Hematopoietic multipotent progenitor cell (in vitro differentiated cells): ENCODE data around the gene MYCBPAP. TPM values are rescaled to one million over a fixed set of nuclear protein-coding genes. Genes with fewer than 3 reads are reported as not detected.
"Not testable (repeated sequence)": the region's sequence is repeated elsewhere in the genome, so short reads cannot be mapped to it uniquely, and the experiment has no call there.

Experiments
- DNase-seq, 3 donors: peaks; one replicate each; pipeline ENCODE4 v3.0.0-alpha.2; 2011 to 2015; ENCODE audit warnings: low read depth in 2 of 3, low spot score in 2 of 3
- total RNA-seq: library from RNA; depleted of rRNA; stranded (reverse); fragments of >200 nt; gene quantifications from one replicate; pipeline ENCODE4 v1.2.3, GENCODE V29; 2012

Gene MYCBPAP
- total RNA-seq, 1 donor: 5.4 TPM

DNA sequence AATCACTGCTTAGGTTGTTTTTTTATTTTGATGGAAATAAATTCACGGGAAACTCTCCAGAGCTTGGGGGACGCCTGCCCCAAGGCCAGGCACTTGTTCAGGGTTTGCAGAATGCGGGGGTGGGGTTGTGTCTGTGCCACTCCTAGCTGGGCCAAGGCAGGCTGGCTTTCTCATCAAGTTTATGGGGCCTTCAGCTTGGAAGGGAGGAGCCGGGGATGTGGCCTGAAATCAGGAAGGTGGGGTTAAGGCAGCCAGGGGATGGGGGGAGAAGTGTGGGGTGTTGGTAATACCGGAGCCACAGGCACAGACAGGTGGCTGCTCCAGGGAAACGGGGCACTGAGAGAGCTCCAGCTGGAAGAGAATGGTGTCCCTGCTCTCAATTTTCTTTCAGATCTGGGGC, 37.8 kb upstream of the MYCBPAP start:
- no peak for DNase-seq

DNA sequence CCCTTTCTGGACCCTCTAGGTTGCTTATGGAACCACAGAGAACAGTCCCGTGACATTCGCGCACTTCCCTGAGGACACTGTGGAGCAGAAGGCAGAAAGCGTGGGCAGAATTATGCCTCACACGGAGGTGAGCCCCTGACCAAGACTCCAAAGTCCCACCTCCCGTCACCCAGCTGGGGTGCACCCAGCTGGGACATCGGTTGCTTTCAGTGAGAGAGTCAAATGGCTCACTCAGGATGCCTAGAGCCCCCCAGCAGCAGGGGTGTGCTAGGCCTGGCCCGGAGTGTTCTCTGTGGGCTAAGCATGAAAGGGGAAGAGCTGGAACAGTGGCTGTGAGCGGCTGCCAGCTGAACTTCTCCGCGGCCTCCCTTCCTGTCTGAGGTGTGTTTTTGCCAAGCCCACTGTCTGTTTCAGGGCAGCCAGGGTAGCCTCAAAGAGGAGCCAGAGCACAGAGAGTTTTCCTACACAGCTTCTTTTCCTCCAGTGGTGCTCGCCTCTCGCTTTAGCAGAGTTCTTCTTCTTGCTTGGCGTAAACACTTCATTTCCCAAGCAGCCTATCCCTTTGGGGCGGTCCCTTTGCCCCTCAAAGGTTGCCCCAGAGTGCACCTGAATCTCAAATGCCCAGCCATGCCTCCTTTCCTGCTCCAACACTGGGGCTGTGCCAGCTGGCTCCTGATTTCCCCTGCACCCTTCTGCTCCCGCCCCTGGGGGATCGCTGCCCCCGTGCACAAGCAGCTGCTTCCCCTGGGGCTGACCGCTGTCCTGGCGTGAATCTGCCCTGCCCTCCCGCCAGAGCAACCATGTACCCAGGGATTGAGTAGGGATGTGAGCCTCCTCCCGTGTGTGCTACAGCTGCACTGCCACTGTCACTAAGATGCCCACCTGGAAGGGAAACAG, 37.0 kb upstream of the MYCBPAP start:
- peak in 1 of 3 donors; percentile 36 for DNase-seq

GRCh38 chr17:50472286-50472685, 36.0 kb upstream of the MYCBPAP start:
- DNase-seq: no peak

DNA sequence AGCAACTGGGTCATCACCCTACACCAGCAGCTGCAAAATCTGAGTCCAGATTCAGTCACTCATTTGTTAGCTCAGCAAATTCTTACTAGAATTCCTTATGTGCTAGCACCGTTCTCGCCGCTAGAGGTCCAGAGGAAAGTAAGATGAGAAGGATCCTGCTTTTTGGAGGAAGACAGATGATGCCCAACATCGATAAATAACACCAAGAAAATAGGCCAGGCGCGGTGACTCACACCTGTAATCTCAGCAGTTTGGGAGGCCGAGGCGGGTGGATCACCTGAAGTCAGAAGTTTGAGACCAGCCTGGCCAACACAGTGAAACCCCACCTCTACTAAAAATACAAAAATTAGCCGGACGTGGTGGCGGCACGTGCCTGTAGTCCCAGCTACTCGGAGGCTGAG, 35.5 kb upstream of the MYCBPAP start:
- not testable (repeated sequence) for DNase-seq

- DNase-seq: no peak
Observed at GRCh38 chr17:50473901-50474300, 34.3 kb upstream of the MYCBPAP start.

DNA sequence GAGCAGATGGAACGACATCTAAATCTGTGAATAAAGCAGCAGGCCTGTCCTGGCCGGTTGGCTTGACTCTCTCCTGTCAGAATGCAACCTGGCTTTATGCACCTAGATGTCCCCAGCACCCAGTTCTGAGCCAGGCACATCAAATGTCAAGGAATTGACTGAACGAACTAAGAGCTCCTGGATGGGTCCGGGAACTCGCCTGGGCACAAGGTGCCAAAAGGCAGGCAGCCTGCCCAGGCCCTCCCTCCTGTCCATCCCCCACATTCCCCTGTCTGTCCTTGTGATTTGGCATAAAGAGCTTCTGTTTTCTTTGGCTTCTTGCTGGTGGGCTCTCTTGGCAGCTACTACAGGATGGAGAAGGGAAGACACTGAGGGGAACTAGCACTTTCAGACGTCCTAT, 33.7 kb upstream of the MYCBPAP start:
- DNase-seq: no peak

DNA sequence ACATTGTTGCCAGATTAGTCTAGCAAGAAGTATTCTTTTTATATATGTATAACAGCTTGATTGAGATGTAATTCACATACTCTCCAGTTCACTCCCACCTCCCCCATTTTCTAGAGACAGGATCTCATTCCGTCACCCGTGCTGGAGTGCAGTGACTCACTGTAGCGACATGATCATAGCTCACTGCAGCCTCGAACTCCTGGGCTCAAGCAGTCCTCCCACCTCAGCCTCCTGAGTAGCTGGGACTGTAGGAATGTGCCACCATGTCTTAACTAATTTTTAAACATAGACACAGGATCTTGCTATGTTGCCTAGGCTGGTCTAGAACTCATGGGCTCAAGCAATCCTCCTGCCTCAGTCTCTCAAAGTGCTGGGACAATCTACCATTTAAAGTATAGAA, 32.9 kb upstream of the MYCBPAP start:
- DNase-seq: no peak

DNA sequence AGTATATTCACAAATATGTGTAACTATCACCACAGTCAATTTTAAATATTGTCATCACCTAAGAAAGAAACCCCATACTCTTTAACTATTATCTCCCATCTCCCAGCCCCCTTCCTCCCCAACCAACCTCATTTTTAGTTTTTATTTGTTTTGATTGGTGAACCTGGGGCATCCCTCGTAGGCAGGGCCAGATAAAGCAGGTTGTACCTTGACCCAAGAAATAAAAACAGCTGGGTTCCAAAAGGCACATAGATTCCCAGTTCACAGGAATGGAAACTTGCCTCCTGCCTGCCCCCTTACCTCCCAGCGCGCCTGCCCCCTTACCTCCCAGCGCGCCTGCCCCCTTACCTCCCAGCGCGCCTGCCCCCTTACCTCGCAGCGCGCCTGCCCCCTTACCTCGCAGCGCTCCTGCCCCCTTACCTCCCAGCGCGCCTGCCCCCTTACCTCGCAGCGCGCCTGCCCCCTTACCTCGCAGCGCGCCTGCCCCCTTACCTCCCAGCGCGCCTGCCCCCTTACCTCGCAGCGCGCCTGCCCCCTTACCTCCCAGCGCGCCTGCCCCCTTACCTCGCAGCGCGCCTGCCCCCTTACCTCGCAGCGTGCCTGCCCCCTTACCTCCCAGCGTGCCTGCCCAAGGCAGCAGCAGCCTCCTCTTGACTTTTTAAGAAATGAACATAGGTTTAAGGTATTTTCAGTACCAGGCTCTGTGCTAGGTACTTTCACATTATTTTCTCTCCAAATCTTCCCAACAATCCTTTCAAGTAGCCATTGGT, 32.3 kb upstream of the MYCBPAP start:
- DNase-seq: not testable (repeated sequence)

DNA sequence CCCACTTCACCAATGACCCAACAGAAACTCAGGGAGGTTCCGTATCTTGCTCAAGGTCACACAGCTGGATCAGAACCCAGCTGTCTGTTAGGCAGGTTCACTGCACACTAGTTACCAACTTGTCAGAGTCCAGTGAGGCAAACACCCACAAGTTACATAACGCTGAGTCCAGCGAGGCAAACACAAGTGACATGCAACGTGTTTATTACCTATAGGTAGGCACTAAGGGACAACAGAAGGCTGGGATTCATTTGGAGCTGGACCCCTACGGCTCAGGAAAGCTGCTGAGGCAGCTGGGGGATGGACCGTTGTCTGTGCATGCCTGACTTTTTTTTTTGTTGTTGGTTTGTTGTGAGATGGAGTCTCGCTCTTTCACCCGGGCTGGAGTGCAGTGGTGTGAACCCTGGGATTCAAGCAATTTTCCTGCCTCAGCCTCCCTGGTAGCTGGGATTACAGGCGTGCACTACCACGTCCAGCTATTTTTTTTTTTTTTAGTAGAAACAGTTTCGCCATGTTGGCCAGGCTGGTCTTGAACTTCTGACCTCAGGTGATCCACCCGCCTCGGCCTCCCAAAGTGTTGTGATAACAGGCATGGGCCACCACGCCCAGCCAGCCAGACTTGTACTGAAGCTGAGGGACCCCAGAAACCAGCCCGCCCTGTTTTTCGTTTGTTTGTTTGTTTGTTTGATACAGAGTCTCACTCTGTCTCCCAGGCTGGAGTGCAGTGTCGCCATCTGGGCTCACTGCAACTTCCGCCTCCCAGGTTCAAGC, 31.5 kb upstream of the MYCBPAP start:
- DNase-seq: no peak

DNA sequence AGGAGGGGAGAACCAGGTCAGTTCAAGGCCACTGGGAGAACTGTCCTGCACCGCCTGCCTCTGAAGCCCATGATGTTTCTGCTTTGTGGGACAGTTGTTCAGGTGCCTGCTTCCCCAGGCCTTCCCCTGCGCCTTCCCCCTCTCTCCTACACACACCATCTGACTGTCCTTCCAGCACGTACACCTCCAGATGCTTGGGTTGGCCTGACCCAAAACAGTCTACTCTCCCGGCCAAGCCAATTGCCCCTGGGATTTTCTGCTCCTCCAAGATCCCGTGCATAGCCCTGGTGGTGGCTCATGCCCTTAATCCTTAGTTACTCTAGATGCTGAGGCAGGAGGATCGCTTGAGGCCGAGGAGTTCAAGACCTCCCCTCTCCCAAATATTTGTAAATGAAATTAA, 30.3 kb upstream of the MYCBPAP start:
- DNase-seq: no peak

DNA sequence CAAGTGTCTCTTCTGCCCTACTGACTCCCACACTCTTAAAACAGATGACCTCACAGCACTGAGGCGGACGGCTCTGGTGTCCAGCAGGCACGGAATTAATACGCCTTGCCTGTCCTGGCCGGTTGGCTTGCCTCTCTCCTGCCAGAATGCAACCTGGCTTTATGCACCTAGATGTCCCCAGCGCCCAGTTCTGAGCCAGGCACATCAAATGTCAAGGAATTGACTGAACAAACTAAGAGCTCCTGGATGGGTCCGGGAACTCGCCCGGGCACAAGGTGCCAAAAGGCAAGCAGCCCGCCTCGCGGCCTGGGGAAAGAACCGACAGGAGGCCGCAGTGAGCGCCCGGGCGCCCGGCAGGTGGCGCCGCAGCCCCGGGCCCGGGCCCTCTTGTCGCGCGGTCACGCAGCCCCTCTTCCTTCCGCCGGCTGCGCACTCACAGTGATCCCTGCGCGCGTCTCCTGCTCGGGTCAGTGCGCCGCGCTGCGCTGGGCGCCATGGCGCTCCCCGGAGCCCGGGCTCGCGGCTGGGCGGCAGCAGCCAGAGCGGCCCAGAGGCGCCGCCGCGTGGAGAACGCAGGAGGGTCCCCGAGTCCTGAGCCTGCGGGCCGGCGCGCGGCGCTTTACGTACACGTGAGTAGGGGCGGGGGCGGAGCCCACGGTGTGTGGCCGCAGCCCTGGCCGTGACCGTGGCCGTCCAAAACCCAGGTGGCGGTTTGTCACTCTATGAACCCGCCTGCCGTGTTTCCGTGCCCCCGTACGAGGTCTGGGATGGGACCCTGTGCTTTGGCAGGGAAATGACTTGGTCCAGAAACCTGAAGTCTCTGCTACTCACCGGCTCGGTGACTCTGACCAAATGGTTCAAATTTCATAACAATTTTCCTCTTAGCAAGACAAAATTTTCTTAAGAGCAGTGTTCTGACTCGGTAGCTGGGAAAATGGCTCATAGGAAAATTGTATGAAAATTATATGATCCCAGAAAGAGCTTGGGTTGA, 29.6 kb upstream of the MYCBPAP start, which contains the start of gene RSAD1:
Gene RSAD1, plus strand, starts transcription at position 470 of the 991 bp plus-strand sequence. Its CDS starts 25 bp downstream, at position 495.
- DNase-seq: peak; percentile 79 to 95 (median 91)

GRCh38 chr17:50479522-50480141, 28.6 kb upstream of the MYCBPAP start:
- DNase-seq: peak; percentile 26 to 84 (median 80)

GRCh38 chr17:50480142-50480764, 28.0 kb upstream of the MYCBPAP start:
- DNase-seq: no peak

- no peak for DNase-seq
Observed at GRCh38 chr17:50480854-50481490, 27.3 kb upstream of the MYCBPAP start.

DNA sequence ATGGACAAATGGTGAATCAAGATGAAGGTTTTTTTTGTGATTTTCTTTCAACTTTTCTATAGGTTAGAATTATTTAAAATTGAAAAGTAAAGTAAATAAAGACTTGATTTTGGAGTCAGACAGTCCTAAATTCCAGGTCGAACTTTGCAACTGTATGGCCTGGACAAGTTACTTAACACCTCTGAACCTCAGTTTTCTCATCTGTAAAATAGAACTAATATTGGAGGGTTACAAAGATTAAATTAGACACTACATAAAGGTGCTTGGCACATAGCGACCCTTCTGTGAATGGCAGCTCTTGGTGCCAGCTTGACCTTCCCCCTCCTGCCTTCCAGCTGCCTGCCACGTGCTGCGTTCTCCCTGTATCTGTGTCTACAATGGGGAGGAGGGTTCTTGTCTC, 26.6 kb upstream of the MYCBPAP start:
- DNase-seq: no peak

DNA sequence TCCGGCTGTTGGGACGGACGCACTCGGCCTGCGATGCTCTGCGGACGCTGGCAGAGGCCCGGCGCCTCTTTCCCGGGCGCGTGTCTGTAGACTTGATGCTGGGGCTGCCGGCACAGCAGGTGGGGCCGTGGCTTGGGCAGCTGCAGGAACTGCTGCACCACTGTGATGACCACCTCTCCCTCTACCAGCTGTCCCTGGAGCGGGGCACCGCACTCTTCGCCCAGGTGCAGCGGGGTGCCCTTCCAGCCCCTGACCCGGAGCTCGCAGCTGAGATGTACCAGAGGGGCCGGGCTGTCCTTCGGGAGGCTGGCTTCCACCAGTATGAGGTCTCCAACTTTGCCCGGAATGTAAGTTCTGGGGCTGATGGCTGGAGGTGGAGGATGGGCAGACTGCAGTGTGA, 26.1 kb upstream of the MYCBPAP start:
- no peak for DNase-seq

GRCh38 chr17:50482516-50482915, 25.7 kb upstream of the MYCBPAP start:
- peak; percentile 29 to 89 (median 83) for DNase-seq

DNA sequence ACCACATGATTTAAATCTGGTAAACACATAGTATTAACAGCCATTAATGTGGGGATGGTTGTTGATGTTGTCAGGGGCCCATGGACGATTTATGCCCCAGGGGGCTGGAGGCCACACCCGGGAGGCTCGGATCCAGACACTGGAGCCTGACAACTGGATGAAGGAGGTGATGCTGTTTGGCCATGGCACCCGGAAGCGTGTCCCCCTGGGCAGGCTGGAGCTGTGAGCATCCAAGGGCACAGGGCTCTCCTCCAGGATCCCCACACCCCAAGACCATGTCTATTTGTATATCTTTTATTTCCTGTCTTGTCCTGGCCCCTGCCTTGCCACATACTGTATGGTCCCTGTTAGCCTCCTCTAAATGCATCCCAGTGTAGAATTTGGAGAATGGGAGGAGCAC, 25.0 kb upstream of the MYCBPAP start:
- no peak for DNase-seq
